Lower leg skin (tissue), 4 donors: ENCODE results near the gene ERICH3. TPM values are rescaled to one million over a fixed set of nuclear protein-coding genes. Genes with fewer than 3 reads are reported as not detected.

Source experiments
- DNase-seq, 2 donors: peaks; one replicate each; pipeline ENCODE4 v3.0.0-alpha.2; 2019; ENCODE audit warnings: low spot score in 2 of 2
- H3K4me3 ChIP-seq: fragments of 200-600 bp; sonication (generic); 2 replicates; pipeline ENCODE4 v1.5.1; 2017; ENCODE audit warnings: mild to moderate bottlenecking, low read depth; ENCODE audit not compliant: poor library complexity, severe bottlenecking
- CTCF ChIP-seq, 3 donors: fragments of 450-650 bp; IDR thresholded peaks; one replicate each; pipeline ENCODE4 v1.5.1; 2016; ENCODE audit warnings: antibody characterized with exemption in 3 of 3, mild to moderate bottlenecking in 3 of 3, moderate library complexity in 2 of 3
- POLR2A ChIP-seq, 2 donors: fragments of 450-650 bp; IDR thresholded peaks; one replicate each; pipeline ENCODE4 v1.6.1; 2016 to 2017; ENCODE audit warnings: antibody characterized with exemption in 2 of 2, mild to moderate bottlenecking in 1 of 2, moderate library complexity in 1 of 2
- WGBS, 2 donors: methylation state at CpG; one replicate each; pipeline ENCODE4 v1.1.5; 2018; 5-methylcytosine and 5-hydroxymethylcytosine counted together
- intact Hi-C: fragments of 100-400 bp; cut with DNase I; formaldehyde crosslinking; loops from one replicate; pipeline ENCODE4 v1.15.0; 2023; ENCODE audit warnings: low total_unique reads
- total RNA-seq, 4 donors: library from RNA; depleted of rRNA; stranded (reverse); fragments of >200 nt; gene quantifications; one replicate each; pipeline ENCODE4 v1.1.0, GENCODE V29; 2016

ERICH3 gene
- total RNA-seq, 4 donors from 2014 or later = not detected

- DNase-seq = no peak
- intact Hi-C loops = no loop called here
- WGBS, 2 donors = 59 to 62% methylated on average over 3 of the region's 3 CpGs
- no peak overlapping the region for H3K4me3 ChIP-seq
- TF ChIP-seq CTCF (IDR thresholded peaks at IDR 0.05) = no peak
- no peak for TF ChIP-seq POLR2A (IDR thresholded peaks at IDR 0.05)
These were observed 94.2 kb downstream of the ERICH3 start for GRCh38 chr1:74579425-74579824.

GRCh38 chr1:74578101-74578500 is 95.5 kb downstream of the ERICH3 start:
- no peak for DNase-seq
- no peak for TF ChIP-seq CTCF (IDR thresholded peaks at IDR 0.05)
- TF ChIP-seq POLR2A (IDR thresholded peaks at IDR 0.05) = no peak
- 84 to 89% methylated on average over 2 of the region's 2 CpGs for WGBS, 2 donors
- no peak overlapping the region for H3K4me3 ChIP-seq
- intact Hi-C loops = no loop called here

- H3K4me3 ChIP-seq = no peak overlapping the region
- intact Hi-C loops = no loop called here
- 65 to 71% methylated on average over 6 of the region's 6 CpGs for WGBS, 2 donors
- TF ChIP-seq POLR2A (IDR thresholded peaks at IDR 0.05) (no peak), CTCF (IDR thresholded peaks at IDR 0.05) (no peak)
- no peak for DNase-seq
These were observed 101.7 kb downstream of the ERICH3 start for GRCh38 chr1:74571891-74572290.

GRCh38 chr1:74571493-74571800 is 102.1 kb downstream of the ERICH3 start:
- WGBS, 2 donors = 54 to 56% methylated on average over 8 of the region's 8 CpGs
- no peak for DNase-seq
- intact Hi-C loops = no loop called here
- no peak overlapping the region for H3K4me3 ChIP-seq
- TF ChIP-seq CTCF (IDR thresholded peaks at IDR 0.05) (no peak), POLR2A (IDR thresholded peaks at IDR 0.05) (no peak)

GRCh38 chr1:74570797-74571492 is 102.6 kb downstream of the ERICH3 start:
- TF ChIP-seq POLR2A (IDR thresholded peaks at IDR 0.05) = no peak
- TF ChIP-seq CTCF (IDR thresholded peaks at IDR 0.05) = no peak
- no peak overlapping the region for H3K4me3 ChIP-seq
- no peak for DNase-seq
- intact Hi-C loops = no loop called here
- 29 to 41% methylated on average over 14 of the region's 14 CpGs for whole genome bisulfite sequencing, 2 donors

- TF ChIP-seq POLR2A (IDR thresholded peaks at IDR 0.05) = no peak
- TF ChIP-seq CTCF (IDR thresholded peaks at IDR 0.05) = no peak
- intact Hi-C loops = no loop called here
- 81 to 90% methylated on average over 2 of the region's 2 CpGs for WGBS, 2 donors
- H3K4me3 ChIP-seq = no peak overlapping the region
- no peak for DNase-seq
These were observed 123.7 kb downstream of the ERICH3 start for GRCh38 chr1:74549932-74550331.
